ENCODE data around the gene XYLT2.

- TF ChIP-seq POLR2A (IDR thresholded peaks at IDR 0.05; ENCODE audit: low read depth, low read length) (no peak), POLR2AphosphoS5 (IDR thresholded peaks at IDR 0.05; ENCODE audit: low read depth, low read length) (no peak), TAF1 (IDR thresholded peaks at IDR 0.05; ENCODE audit: low read depth, low read length) (no peak)
Observed at GRCh38 chr17:50344731-50345365, 1.1 kb upstream of the XYLT2 start.

Measured in GM12891 (cell line).